HepG2 (cell line): ENCODE data around the gene LIMCH1. TPM values are rescaled to one million over a fixed set of nuclear protein-coding genes. Genes with fewer than 3 reads are reported as not detected.

Experiments
- ATAC-seq: fragments of 200-7000 bp; cut with Tn5 transposase; 3 replicates; pipeline ENCODE4 v1.9.1; 2020; ENCODE audit warnings: mild to moderate bottlenecking, moderate library complexity
- BruUV-seq: library from RNA; stranded (reverse); fragments of 400-500 nt; replicated peaks from 2 replicates; lab custom pipeline; 2021; lab: Mats Ljungman, UMichigan
- CTCF ChIA-PET: fragments of 300-600 bp; formaldehyde crosslinking; extraction: SDS; loops from one replicate; lab custom pipeline; 2021; ENCODE audit warnings: low total read pairs, inconsistent platforms, low intra/inter-chr PET ratio; lab: Yijun Ruan, JAX
- POLR2A ChIA-PET: fragments of 350-600 bp; sonication (Branson Sonifier 250); formaldehyde crosslinking; loops from one replicate; lab custom pipeline; 2020; ENCODE audit warnings: antibody characterized with exemption, inconsistent platforms; lab: Yijun Ruan, JAX
- DNase-seq: peaks from one replicate; pipeline ENCODE4 v3.0.0-alpha.2; 2015; ENCODE audit warnings: low spot score
- FAIRE-seq: peaks from 3 replicates; lab custom pipeline; 2011; peaks lifted over from hg19 to GRCh38; lab: Jason Lieb, UNC
- H2AFZ ChIP-seq: one replicate; pipeline ENCODE4 v1.6.1; 2011; ENCODE audit warnings: low read length, inconsistent platforms
- H3K27ac ChIP-seq: fragments of 300-600 bp; 3 replicates; pipeline ENCODE4 v1.8.0; 2011; ENCODE audit warnings: mixed run types, mild to moderate bottlenecking, mixed read lengths, low read length, inconsistent platforms; ENCODE audit not compliant: insufficient read depth; ENCODE audit errors: extremely low read length
- H3K27me3 ChIP-seq, 2 experiments: fragments of 200-600 bp in 1 of 2; 2 replicates in 1 of 2; 3 replicates in 1 of 2; pipeline versions ENCODE4 v1.6.0 to v1.8.0; 2011; ENCODE audit warnings: low read length in 2 of 2, mild to moderate bottlenecking in 2 of 2, moderate library complexity in 2 of 2, inconsistent platforms in 1 of 2; ENCODE audit not compliant: insufficient read depth in 2 of 2, control insufficient read depth in 1 of 2
- H3K36me3 ChIP-seq, 2 experiments: fragments of 200-600 bp in 1 of 2; replicated peaks in 1 of 2; 2 replicates in 1 of 2; 3 replicates in 1 of 2; pipeline versions ENCODE4 v1.5.1 to v1.8.0; 2011; ENCODE audit warnings: low read length in 2 of 2, inconsistent platforms in 1 of 2; ENCODE audit not compliant: insufficient read depth in 2 of 2, control insufficient read depth in 1 of 2
- H3K4me1 ChIP-seq: 2 replicates; pipeline ENCODE4 v1.5.1; 2012; ENCODE audit warnings: low read length, inconsistent platforms; ENCODE audit not compliant: insufficient read depth
- H3K4me2 ChIP-seq: 2 replicates; pipeline ENCODE4 v1.6.0; 2011; ENCODE audit warnings: low read depth, low read length, inconsistent platforms
- H3K4me3 ChIP-seq, 3 experiments: fragments of 200-600 bp in 1 of 3; sonication (generic), shearing (Covaris generic) in 1 of 3; replicated peaks in 1 of 3; 2 replicates each; pipeline ENCODE4 v1.5.1; 2011 to 2016; ENCODE audit warnings: low read length in 3 of 3, inconsistent platforms in 2 of 3, low read depth in 2 of 3, mild to moderate bottlenecking in 2 of 3, control low read depth in 1 of 3, mixed read lengths in 1 of 3; ENCODE audit not compliant: insufficient read depth in 1 of 3
- H3K79me2 ChIP-seq: one replicate; pipeline ENCODE4 v1.6.1; 2011; ENCODE audit warnings: low read length, inconsistent platforms; ENCODE audit not compliant: insufficient read depth
- H3K9ac ChIP-seq: 2 replicates; pipeline ENCODE4 v1.6.0; 2011; ENCODE audit warnings: mild to moderate bottlenecking, low read depth, low read length, inconsistent platforms; ENCODE audit not compliant: insufficient read depth
- H3K9me3 ChIP-seq: 2 replicates; pipeline ENCODE4 v1.5.1; 2012; ENCODE audit warnings: mild to moderate bottlenecking, low read length
- H4K20me1 ChIP-seq: 2 replicates; pipeline ENCODE4 v1.6.0; 2011; ENCODE audit warnings: inconsistent platforms, mild to moderate bottlenecking, low read length, moderate library complexity; ENCODE audit not compliant: insufficient read depth
- ATF7 ChIP-seq, 2 experiments: fragments of 450-650 bp in 1 of 2; sonication (generic) in 1 of 2; formaldehyde crosslinking in 1 of 2; IDR thresholded peaks; 2 replicates each; pipeline versions ENCODE4 v1.4.0 to v1.6.1; 2016 to 2020; ENCODE audit warnings: antibody characterized with exemption in 1 of 2, mild to moderate bottlenecking in 1 of 2, missing genetic modification reagents in 1 of 2
- HNRNPK ChIP-seq: fragments of 200-400 bp; formaldehyde crosslinking; IDR thresholded peaks from 2 replicates; pipeline ENCODE4 v1.6.1; 2018; ENCODE audit warnings: low read length, low read depth, moderate library complexity, mild to moderate bottlenecking; ENCODE audit not compliant: poor library complexity, severe bottlenecking
- PHF20 ChIP-seq: sonication (generic); formaldehyde crosslinking; IDR thresholded peaks from 2 replicates; pipeline ENCODE4 v1.5.0; 2020; ENCODE audit warnings: mild to moderate bottlenecking, missing genetic modification reagents
- POLR2AphosphoS2 ChIP-seq: IDR thresholded peaks from 2 replicates; pipeline ENCODE4 v1.6.1; 2011; ENCODE audit warnings: low read depth, low read length, improper control_type of control experiment
- SOX13 ChIP-seq, 3 experiments: fragments of 450-650 bp in 1 of 3; sonication (generic) in 1 of 3; formaldehyde crosslinking in 1 of 3; IDR thresholded peaks in 2 of 3; conservative IDR thresholded peaks in 1 of 3; 2 replicates each; pipeline versions ENCODE4 v1.5.0 to v1.6.1; 2016 to 2020; ENCODE audit warnings: antibody characterized with exemption in 1 of 3, mild to moderate bottlenecking in 1 of 3, missing compliant biosample characterization in 1 of 3, missing genetic modification reagents in 1 of 3, moderate library complexity in 1 of 3
- ZNF224 ChIP-seq: sonication (generic); formaldehyde crosslinking; IDR thresholded peaks from 2 replicates; pipeline ENCODE4 v1.5.0; 2020; ENCODE audit warnings: mild to moderate bottlenecking, missing genetic modification reagents
- ZNF350 ChIP-seq: sonication (generic); formaldehyde crosslinking; IDR thresholded peaks from 2 replicates; pipeline ENCODE4 v1.4.0; 2020; ENCODE audit warnings: mild to moderate bottlenecking, low read depth, missing genetic modification reagents, borderline replicate concordance
- WGBS: methylation state at CpG from one replicate; pipeline ENCODE4 v1.1.6; 2017; ENCODE audit warnings: low lambda C conversion rate; 5-methylcytosine and 5-hydroxymethylcytosine counted together
- in situ Hi-C: cut with HindIII; loops from 2 replicates; pipeline ENCODE4 v1.10.0; 2017; ENCODE audit warnings: low pct_unique_long_range_greater_than_20kb; ENCODE audit not compliant: extremely low pct_ligation_motif_present
- intact Hi-C: fragments of 100-400 bp; cut with micrococcal nuclease; formaldehyde crosslinking; loops from one replicate; pipeline ENCODE4 v1.10.0; 2022; ENCODE audit not compliant: unreplicated experiment
- polyA plus RNA-seq, 8 experiments: library from polyadenylated mRNA; depleted of rRNA in 3 of 8; stranded (reverse) in 7 of 8; unstranded in 1 of 8; fragments of >200 nt; fragmentation: Illumina TruSeq in 4 of 8; extraction: Trizol in 4 of 8; gene quantifications; 2 replicates each; pipeline versions ENCODE4 v1.2.1 to v1.2.3, GENCODE V29; 2011 to 2016; ENCODE audit warnings: low read depth in 4 of 8, missing spikeins in 1 of 8, mixed read lengths in 1 of 8; ENCODE audit not compliant: insufficient read depth in 1 of 8
- total RNA-seq, 5 experiments: library from RNA; depleted of rRNA; stranded (reverse); fragments of >200 nt; fragmentation: Illumina TruSeq; extraction: Trizol; gene quantifications; 2 replicates each; pipeline ENCODE4 v1.2.3, GENCODE V29; 2016; ENCODE audit warnings: low read depth in 1 of 5
- TF ChIP-seq, protein P1 (sequence below): sonication (generic); formaldehyde crosslinking; IDR thresholded peaks from 2 replicates; pipeline ENCODE4 v1.4.0; 2020; ENCODE audit warnings: missing genetic modification reagents

Gene LIMCH1
- total and polyA plus RNA-seq, 2 of the 13 experiments (the other 11 are each of a cell fraction or from before 2014, with no cell fraction given) = 0.04 TPM; not detected in 1

DNA sequence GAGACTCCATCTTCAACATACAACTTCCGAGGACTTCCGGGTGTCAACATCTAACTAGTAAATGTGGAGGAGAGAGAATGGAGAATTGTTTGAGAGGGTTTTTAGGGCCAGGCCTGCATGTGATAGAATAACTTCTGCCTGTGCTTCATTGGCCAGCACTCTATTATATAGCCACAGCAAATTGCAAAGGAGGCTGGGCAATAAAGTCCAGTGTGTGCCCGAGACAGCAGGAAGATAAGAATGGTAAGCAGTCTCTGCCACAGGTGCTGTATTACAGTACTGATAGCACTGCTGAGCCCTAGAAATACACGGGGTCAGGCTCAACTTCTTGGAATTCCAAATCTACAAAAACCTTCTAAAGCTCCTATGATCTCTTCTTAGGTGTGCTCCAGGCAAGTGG, 20.8 kb upstream of the LIMCH1 start:
- CTCF ChIA-PET = no interaction called here
- in situ Hi-C loops (no loop called here), intact Hi-C loops (no loop called here)
- H3K36me3 ChIP-seq = no peaks in the 10 kb centered on the region
- H3K79me2 ChIP-seq = no peaks in the 10 kb centered on the region
- no peaks in the 10 kb centered on the region for H4K20me1 ChIP-seq
- POLR2A ChIA-PET = no interaction called here
- no peaks in the 10 kb centered on the region; a peak in 1 of 5 replicates for H3K27me3 ChIP-seq
- H2AFZ ChIP-seq = no peak overlapping the region
- TF ChIP-seq POLR2AphosphoS2 = no peak
- TF ChIP-seq PHF20 (CRISPR knock-in tag) = no peak
- TF ChIP-seq SOX13 (IDR thresholded peaks at IDR 0.05) = no peak
- TF ChIP-seq SOX13 (CRISPR knock-in tag; conservative IDR thresholded peaks at IDR 0.05 in 1 of 2, IDR thresholded peaks at IDR 0.05 in 1 of 2) = no peak
- TF ChIP-seq HNRNPK = no peak
- no peak for TF ChIP-seq ZNF350 (CRISPR knock-in tag)
- TF ChIP-seq, protein P1, sequence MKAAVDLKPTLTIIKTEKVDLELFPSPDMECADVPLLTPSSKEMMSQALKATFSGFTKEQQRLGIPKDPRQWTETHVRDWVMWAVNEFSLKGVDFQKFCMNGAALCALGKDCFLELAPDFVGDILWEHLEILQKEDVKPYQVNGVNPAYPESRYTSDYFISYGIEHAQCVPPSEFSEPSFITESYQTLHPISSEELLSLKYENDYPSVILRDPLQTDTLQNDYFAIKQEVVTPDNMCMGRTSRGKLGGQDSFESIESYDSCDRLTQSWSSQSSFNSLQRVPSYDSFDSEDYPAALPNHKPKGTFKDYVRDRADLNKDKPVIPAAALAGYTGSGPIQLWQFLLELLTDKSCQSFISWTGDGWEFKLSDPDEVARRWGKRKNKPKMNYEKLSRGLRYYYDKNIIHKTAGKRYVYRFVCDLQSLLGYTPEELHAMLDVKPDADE (CRISPR knock-in tag) = no peak
- ATAC-seq (no peak), DNase-seq (no peak), FAIRE-seq (no peak)
- WGBS = 8% methylated on average over 4 of the region's 4 CpGs
- no TSS peak for BruUV-seq
- H3K4me2 ChIP-seq = no peak overlapping the region
- no peak overlapping the region for H3K4me3 ChIP-seq
- no peaks in the 10 kb centered on the region for H3K9me3 ChIP-seq
- no peak overlapping the region for H3K27ac ChIP-seq
- H3K4me1 ChIP-seq = no peaks in the 10 kb centered on the region
- H3K9ac ChIP-seq = no peak overlapping the region

DNA sequence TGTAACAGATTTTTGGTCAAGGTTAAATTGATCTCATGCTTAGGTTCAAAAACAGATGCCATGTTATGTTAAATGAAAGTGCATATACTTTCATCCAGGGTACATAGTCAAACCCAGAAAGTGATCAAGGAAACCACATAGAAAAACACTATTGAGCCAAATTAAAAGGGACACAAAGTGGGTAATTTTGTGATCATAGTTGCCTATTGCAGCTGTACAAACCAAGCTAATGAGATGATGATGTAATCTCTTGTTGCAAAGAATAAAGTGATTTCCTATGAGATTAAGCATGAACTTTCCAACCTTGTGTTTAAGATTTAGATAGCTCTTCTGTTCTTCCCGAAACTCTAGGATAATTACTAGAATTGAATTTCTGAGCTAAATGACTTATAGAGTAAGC, 20.2 kb upstream of the LIMCH1 start:
- DNase-seq (no peak), FAIRE-seq (no peak), ATAC-seq (no peak)
- Histone ChIP-seq H2AFZ (no peak overlapping the region), H3K4me1 (no peaks in the 10 kb centered on the region), H3K4me3 (no peak overlapping the region), H4K20me1 (no peaks in the 10 kb centered on the region), H3K9me3 (no peaks in the 10 kb centered on the region), H3K4me2 (no peak overlapping the region), H3K79me2 (no peaks in the 10 kb centered on the region), H3K9ac (no peak overlapping the region), H3K27ac (no peak overlapping the region), H3K27me3 (no peaks in the 10 kb centered on the region; a peak in 1 of 5 replicates), H3K36me3 (no peaks in the 10 kb centered on the region)
- intact Hi-C loops (no loop called here), in situ Hi-C loops (no loop called here)
- no TSS peak for BruUV-seq
- ChIA-PET CTCF (no interaction called here), POLR2A (no interaction called here)
- TF ChIP-seq ATF7 (IDR thresholded peaks at IDR 0.05) = peak; percentile 56
- TF ChIP-seq ATF7 (CRISPR knock-in tag; IDR thresholded peaks at IDR 0.05) = no peak
- no peak for TF ChIP-seq ZNF224 (CRISPR knock-in tag)
- 3% methylated on average over 1 of the region's 1 CpG for WGBS
